ENCODE results near the gene ROBO1. TPM values are rescaled to one million over a fixed set of nuclear protein-coding genes. Genes with fewer than 3 reads are reported as not detected.

The ROBO1 gene
- polyA plus RNA-seq, 1 donor (not counting 4 experiments of a cell fraction or from before 2014, with no cell fraction given): 27.1 TPM

- TF ChIP-seq CTCF (optimal IDR thresholded peaks at IDR 0.05 in 1 of 3, IDR thresholded peaks at IDR 0.05 in 1 of 3, conservative IDR thresholded peaks at IDR 0.05 in 1 of 3; ENCODE audit: extremely low read depth in 1 of 3, insufficient read depth in 2 of 3, low read length in 3 of 3): no peak
These were observed 1162.6 kb downstream of the ROBO1 start for GRCh38 chr3:78605178-78605577.

GRCh38 chr3:78604341-78604740, 1163.5 kb downstream of the ROBO1 start:
- DNase-seq (ENCODE audit: low read depth, low spot score) (no peak), FAIRE-seq (no peak)
- Histone ChIP-seq H3K27ac (ENCODE audit: control insufficient read depth, insufficient read depth, low read length) (no peak overlapping the region), H3K36me3 (ENCODE audit: control insufficient read depth in 2 of 2, extremely low read depth in 1 of 2, insufficient read depth in 2 of 2, low read length in 2 of 2) (no peaks in the 10 kb centered on the region), H3K27me3 (ENCODE audit: control insufficient read depth, extremely low read depth, insufficient read depth, low read length) (no peaks in the 10 kb centered on the region), H3K9me3 (ENCODE audit: control insufficient read depth, low read depth, low read length) (no peaks in the 10 kb centered on the region), H3K4me2 (ENCODE audit: control insufficient read depth, extremely low read depth, insufficient read depth, low read depth, low read length) (no peak overlapping the region), H3K9me1 (ENCODE audit: control insufficient read depth, extremely low read depth, insufficient read depth, low read length) (no peaks in the 10 kb centered on the region), H3K79me2 (ENCODE audit: control insufficient read depth, insufficient read depth, low read length) (no peaks in the 10 kb centered on the region), H3K4me3 (ENCODE audit: control insufficient read depth in 2 of 3, extremely low read depth in 1 of 3, insufficient read depth in 2 of 3, low read depth in 1 of 3, low read length in 3 of 3) (no peak overlapping the region), H4K20me1 (ENCODE audit: control insufficient read depth, extremely low read depth, insufficient read depth, low read length) (no peaks in the 10 kb centered on the region), H3K9ac (ENCODE audit: control insufficient read depth, extremely low read depth, insufficient read depth, low read length) (no peak overlapping the region), H3K4me1 (ENCODE audit: control insufficient read depth, extremely low read depth, insufficient read depth, low read length) (peaks cover 3% of the 10 kb centered on the region), H2AFZ (ENCODE audit: control insufficient read depth, low read length) (no peak overlapping the region)
- no peak for TF ChIP-seq EZH2 (IDR thresholded peaks at IDR 0.05; ENCODE audit: low read length)
- no peak for TF ChIP-seq CTCF (optimal IDR thresholded peaks at IDR 0.05 in 1 of 3, IDR thresholded peaks at IDR 0.05 in 1 of 3, conservative IDR thresholded peaks at IDR 0.05 in 1 of 3; ENCODE audit: extremely low read depth in 1 of 3, insufficient read depth in 2 of 3, low read length in 3 of 3)
- dilution Hi-C loops (cut with MboI; ENCODE audit: extremely low pct_ligation_motif_present, low sequenced_read_pairs): no loop called here

More at GRCh38 chr3:78605178-78605577, 1162.6 kb downstream of the ROBO1 start:
- H3K4me2 ChIP-seq (ENCODE audit: control insufficient read depth, extremely low read depth, insufficient read depth, low read depth, low read length): no peak overlapping the region
- no peaks in the 10 kb centered on the region for H3K9me3 ChIP-seq (ENCODE audit: control insufficient read depth, low read depth, low read length)
- H3K9ac ChIP-seq (ENCODE audit: control insufficient read depth, extremely low read depth, insufficient read depth, low read length): no peak overlapping the region
- H3K79me2 ChIP-seq (ENCODE audit: control insufficient read depth, insufficient read depth, low read length): no peaks in the 10 kb centered on the region
- dilution Hi-C loops (cut with MboI; ENCODE audit: extremely low pct_ligation_motif_present, low sequenced_read_pairs): no loop called here
- H3K36me3 ChIP-seq (ENCODE audit: control insufficient read depth in 2 of 2, extremely low read depth in 1 of 2, insufficient read depth in 2 of 2, low read length in 2 of 2): no peaks in the 10 kb centered on the region
- H2AFZ ChIP-seq (ENCODE audit: control insufficient read depth, low read length): no peak overlapping the region
- no peak overlapping the region for H3K27ac ChIP-seq (ENCODE audit: control insufficient read depth, insufficient read depth, low read length)
- no peak for FAIRE-seq
- no peaks in the 10 kb centered on the region for H3K27me3 ChIP-seq (ENCODE audit: control insufficient read depth, extremely low read depth, insufficient read depth, low read length)
- no peak overlapping the region for H3K4me3 ChIP-seq (ENCODE audit: control insufficient read depth in 2 of 3, extremely low read depth in 1 of 3, insufficient read depth in 2 of 3, low read depth in 1 of 3, low read length in 3 of 3)
- no peaks in the 10 kb centered on the region for H3K9me1 ChIP-seq (ENCODE audit: control insufficient read depth, extremely low read depth, insufficient read depth, low read length)
- no peaks in the 10 kb centered on the region for H4K20me1 ChIP-seq (ENCODE audit: control insufficient read depth, extremely low read depth, insufficient read depth, low read length)
- peaks cover 3% of the 10 kb centered on the region for H3K4me1 ChIP-seq (ENCODE audit: control insufficient read depth, extremely low read depth, insufficient read depth, low read length)
- DNase-seq (ENCODE audit: low read depth, low spot score): no peak
